GM12872 (cell line): ENCODE results near the gene SAMD5.

ENCODE experiments used
- CTCF ChIP-seq: IDR thresholded peaks from 3 replicates; pipeline ENCODE4 v1.5.1; 2011; ENCODE audit warnings: low read depth, mild to moderate bottlenecking, low read length, moderate library complexity; ENCODE audit not compliant: insufficient read depth

The SAMD5 gene

GRCh38 chr6:147614501-147614900 lies 106.0 kb downstream of the SAMD5 start:
- TF ChIP-seq CTCF, result no peak

GRCh38 chr6:147615659-147616456 lies 107.4 kb downstream of the SAMD5 start:
- TF ChIP-seq CTCF, result no peak

GRCh38 chr6:147617366-147617765 lies 108.9 kb downstream of the SAMD5 start:
- no peak for TF ChIP-seq CTCF

GRCh38 chr6:147618457-147618856 lies 110.0 kb downstream of the SAMD5 start:
- TF ChIP-seq CTCF, result no peak

GRCh38 chr6:147618927-147619326 lies 110.4 kb downstream of the SAMD5 start:
- no peak for TF ChIP-seq CTCF
